Lower lobe of right lung (tissue), 2 donors: ENCODE data around the gene UGT1A10. TPM values are rescaled to one million over a fixed set of nuclear protein-coding genes. Genes with fewer than 3 reads are reported as not detected.

Source experiments
- ATAC-seq, 2 donors: fragments of 200-7000 bp; cut with Tn5 transposase; one replicate each; pipeline ENCODE4 v1.9.1; 2020 to 2022; ENCODE audit warnings: mild to moderate bottlenecking in 2 of 2, moderate library complexity in 2 of 2
- DNase-seq: peaks from one replicate; pipeline ENCODE4 v3.0.0-alpha.2; 2020
- H3K27ac ChIP-seq: fragments of 200-600 bp; one replicate; pipeline ENCODE4 v1.8.0; 2022
- H3K27me3 ChIP-seq: fragments of 200-600 bp; one replicate; pipeline ENCODE4 v1.8.0; 2022; ENCODE audit warnings: low read depth
- H3K36me3 ChIP-seq: fragments of 200-600 bp; one replicate; pipeline ENCODE4 v1.8.0; 2022; ENCODE audit warnings: mild to moderate bottlenecking
- H3K4me1 ChIP-seq: fragments of 200-600 bp; one replicate; pipeline ENCODE4 v1.8.0; 2022
- H3K4me3 ChIP-seq: fragments of 200-600 bp; one replicate; pipeline ENCODE4 v1.8.0; 2022; ENCODE audit warnings: mild to moderate bottlenecking
- H3K9me3 ChIP-seq: fragments of 200-600 bp; one replicate; pipeline ENCODE4 v1.8.0; 2022
- intact Hi-C: fragments of 100-400 bp; cut with DNase I; formaldehyde crosslinking; loops from one replicate; pipeline ENCODE4 v1.11.0; 2022
- total RNA-seq: library from RNA; stranded (reverse); fragmentation: NEBNext Ultra II Directional; extraction: Animal tissue kit (Norgen Biotek cat#: 25700); gene quantifications from one replicate; pipeline ENCODE4 v1.2.1, GENCODE V29; 2021
- TF ChIP-seq, protein P1 (sequence below): fragments of 200-600 bp; IDR thresholded peaks from one replicate; pipeline ENCODE4 v1.8.0; 2022; ENCODE audit warnings: antibody characterized with exemption, mild to moderate bottlenecking
- donor health status: DM: no; HTN: yes; CAD: no; lungs with severe emphysema.

The UGT1A10 gene
- total RNA-seq, 1 donor from 2014 or later = not detected

DNA sequence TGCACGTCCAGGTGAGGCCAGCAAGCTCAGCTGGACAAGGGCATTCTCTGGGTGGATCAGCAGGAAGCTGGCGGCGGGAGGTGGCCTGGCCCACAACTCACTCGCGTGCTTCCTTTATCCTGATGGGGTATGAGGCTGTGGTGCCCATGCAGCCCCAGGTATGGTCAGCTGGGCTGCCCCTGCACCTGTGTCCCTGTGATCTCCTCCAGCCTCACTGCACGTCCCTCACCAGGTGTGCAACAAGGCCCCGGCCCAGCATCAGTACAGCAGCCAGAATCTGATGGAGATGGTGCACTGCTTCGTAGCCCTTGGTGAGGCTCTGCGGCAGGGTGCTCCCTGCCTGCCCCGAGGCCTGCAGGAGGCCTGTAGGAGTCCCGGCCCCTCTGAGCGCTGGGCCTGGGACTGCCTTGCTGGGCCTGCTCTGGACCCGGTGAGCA is 159.5 kb downstream of the UGT1A10 start:
- no peaks in the 10 kb centered on the region for H3K27me3 ChIP-seq
- no peak overlapping the region for H3K27ac ChIP-seq
- no peak for ATAC-seq
- intact Hi-C loops = no loop called here
- no peak overlapping the region for H3K4me3 ChIP-seq
- H3K4me1 ChIP-seq = no peaks in the 10 kb centered on the region
- no peak for DNase-seq
- H3K36me3 ChIP-seq = no peaks in the 10 kb centered on the region
- TF ChIP-seq, protein P1, sequence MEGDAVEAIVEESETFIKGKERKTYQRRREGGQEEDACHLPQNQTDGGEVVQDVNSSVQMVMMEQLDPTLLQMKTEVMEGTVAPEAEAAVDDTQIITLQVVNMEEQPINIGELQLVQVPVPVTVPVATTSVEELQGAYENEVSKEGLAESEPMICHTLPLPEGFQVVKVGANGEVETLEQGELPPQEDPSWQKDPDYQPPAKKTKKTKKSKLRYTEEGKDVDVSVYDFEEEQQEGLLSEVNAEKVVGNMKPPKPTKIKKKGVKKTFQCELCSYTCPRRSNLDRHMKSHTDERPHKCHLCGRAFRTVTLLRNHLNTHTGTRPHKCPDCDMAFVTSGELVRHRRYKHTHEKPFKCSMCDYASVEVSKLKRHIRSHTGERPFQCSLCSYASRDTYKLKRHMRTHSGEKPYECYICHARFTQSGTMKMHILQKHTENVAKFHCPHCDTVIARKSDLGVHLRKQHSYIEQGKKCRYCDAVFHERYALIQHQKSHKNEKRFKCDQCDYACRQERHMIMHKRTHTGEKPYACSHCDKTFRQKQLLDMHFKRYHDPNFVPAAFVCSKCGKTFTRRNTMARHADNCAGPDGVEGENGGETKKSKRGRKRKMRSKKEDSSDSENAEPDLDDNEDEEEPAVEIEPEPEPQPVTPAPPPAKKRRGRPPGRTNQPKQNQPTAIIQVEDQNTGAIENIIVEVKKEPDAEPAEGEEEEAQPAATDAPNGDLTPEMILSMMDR = no peak
- no peaks in the 10 kb centered on the region for H3K9me3 ChIP-seq

DNA sequence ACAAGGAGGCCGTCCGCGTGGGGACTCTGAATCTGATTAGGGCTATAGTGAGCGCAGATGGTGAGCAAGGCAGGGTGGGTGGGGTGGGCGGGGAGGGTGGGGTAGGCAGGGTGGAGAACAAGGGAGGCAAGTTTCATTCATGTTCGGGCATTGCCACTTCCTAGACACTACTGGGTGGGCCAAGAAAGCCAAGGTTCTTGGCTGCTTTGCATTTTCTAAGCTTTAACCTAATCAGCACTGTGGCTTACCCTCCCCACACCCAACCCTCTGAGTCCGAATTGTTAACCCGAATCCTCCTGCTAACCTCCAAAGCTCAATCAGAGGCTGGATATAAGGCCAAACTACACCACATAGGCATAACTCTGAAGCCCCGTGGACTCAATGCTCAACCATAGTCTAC is 160.0 kb downstream of the UGT1A10 start:
- H3K4me1 ChIP-seq = no peaks in the 10 kb centered on the region
- H3K36me3 ChIP-seq = no peaks in the 10 kb centered on the region
- no peak overlapping the region for H3K4me3 ChIP-seq
- H3K27me3 ChIP-seq = no peaks in the 10 kb centered on the region
- intact Hi-C loops = no loop called here
- H3K9me3 ChIP-seq = no peaks in the 10 kb centered on the region
- H3K27ac ChIP-seq = no peak overlapping the region
- no peak for ATAC-seq
- TF ChIP-seq, protein P1 = no peak
- DNase-seq = no peak

DNA sequence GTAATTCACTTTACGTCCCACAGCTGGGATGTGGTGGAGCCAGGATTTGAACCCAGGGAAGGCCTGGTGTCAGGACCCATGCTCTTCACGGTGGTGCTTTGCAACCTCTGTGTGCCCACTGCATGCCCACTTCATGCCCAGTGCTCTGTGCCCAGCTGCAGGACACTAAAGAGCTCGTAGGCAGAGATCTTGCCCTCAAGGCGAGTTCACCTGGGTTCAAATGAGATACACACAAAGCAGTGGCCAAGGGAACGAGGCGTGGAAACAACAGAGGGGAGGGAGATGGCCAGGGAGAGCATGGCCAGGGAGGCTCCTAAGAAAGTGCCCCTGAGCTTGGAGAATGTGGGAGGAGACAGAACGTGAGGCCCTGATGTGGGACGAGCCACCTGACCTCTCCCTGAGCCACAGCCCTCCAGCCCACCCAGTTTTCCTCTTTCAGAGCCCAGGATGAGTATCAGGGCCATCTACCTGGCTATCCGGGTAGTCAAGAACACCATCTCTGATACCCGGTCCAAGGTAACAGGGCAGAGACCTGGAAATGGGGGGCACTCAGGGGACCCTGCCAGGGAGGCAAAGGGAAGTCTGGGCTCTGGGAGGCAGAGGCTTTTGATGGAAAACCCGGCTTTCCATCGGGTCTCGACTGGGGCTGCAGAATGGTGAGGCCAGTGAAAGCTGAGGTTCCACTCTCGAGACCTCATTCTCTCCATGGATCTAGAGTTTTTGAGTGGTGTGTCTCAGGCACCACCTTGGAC is 162.3 kb downstream of the UGT1A10 start:
- Histone ChIP-seq H3K27ac (no peak overlapping the region), H3K27me3 (no peaks in the 10 kb centered on the region), H3K4me3 (no peak overlapping the region), H3K4me1 (no peaks in the 10 kb centered on the region), H3K36me3 (no peaks in the 10 kb centered on the region), H3K9me3 (no peaks in the 10 kb centered on the region)
- DNase-seq (no peak), ATAC-seq (no peak)
- intact Hi-C loops = no loop called here
- TF ChIP-seq, protein P1 = no peak

DNA sequence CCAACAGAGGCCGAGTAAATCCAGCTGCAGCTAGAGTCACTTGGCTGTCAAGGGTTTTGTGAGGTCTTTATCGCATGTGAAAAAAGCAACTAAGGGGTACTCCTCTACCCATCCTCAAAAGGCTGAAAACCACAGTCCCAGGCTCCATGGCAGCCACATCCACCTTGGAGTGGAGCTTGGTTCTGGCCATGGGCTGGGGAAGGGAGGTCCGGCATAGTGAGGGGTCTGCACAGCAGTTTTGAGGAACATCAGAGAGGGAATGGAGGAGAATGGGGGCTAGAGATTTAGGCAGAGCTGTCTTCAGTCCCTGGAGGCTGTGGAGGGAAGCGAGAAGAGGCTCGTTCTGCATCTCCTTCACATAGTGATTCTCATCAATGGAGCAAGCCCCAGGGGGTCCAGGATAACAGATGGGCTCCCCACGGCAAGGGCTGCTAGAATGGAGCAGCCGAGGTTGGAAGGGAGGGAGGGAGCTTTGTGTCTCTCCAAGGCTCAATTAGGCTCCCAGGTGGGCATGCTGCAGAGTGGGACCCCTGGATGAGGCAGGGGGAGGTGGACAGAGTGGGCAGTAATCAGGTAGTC is 162.9 kb downstream of the UGT1A10 start:
- Histone ChIP-seq H3K27ac (no peak overlapping the region), H3K4me3 (no peak overlapping the region), H3K9me3 (no peaks in the 10 kb centered on the region), H3K4me1 (no peaks in the 10 kb centered on the region), H3K27me3 (no peaks in the 10 kb centered on the region), H3K36me3 (no peaks in the 10 kb centered on the region)
- TF ChIP-seq, protein P1 = no peak
- ATAC-seq (no peak), DNase-seq (no peak)
- intact Hi-C loops = no loop called here

DNA sequence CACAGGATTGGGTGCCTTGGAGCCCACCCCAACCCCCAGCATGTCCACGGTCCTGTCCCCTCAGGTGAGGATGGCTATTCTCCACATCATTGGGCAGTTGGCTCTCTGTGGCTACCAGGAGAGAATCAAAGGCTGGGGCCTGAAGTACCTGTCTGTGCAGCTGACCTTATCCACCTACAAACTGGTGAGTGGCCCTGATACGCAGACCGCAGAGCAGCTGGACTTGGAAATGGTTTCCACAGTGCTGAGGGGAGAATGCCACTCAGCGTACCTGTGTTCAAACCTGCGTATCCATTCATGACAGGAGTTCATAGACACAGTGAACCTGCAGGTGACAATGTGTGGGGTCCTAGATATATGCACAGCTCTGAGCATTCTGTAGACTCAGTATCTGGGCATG is 163.5 kb downstream of the UGT1A10 start:
- TF ChIP-seq, protein P1 = no peak
- Histone ChIP-seq H3K27me3 (no peaks in the 10 kb centered on the region), H3K4me3 (no peak overlapping the region), H3K27ac (no peak overlapping the region), H3K4me1 (no peaks in the 10 kb centered on the region), H3K9me3 (no peaks in the 10 kb centered on the region), H3K36me3 (no peaks in the 10 kb centered on the region)
- no peak for DNase-seq
- intact Hi-C loops = no loop called here
- no peak for ATAC-seq
